NCI-H1105 (cell line): ENCODE data around the gene POTEM.
"Not testable (repeated sequence)": the region's sequence is repeated elsewhere in the genome, so short reads cannot be mapped to it uniquely, and the experiment has no call there.

ENCODE experiments used
- DNase-seq: peaks from one replicate; lab custom pipeline; 2025; lab: John Stamatoyannopoulos, UW

The POTEM gene

GRCh38 chr14:18967134-18967533 is at the start of gene POTEM:
TSS of gene POTEM (plus strand) at chr14:18967434. CDS start at chr14:18967486, 52 bp downstream.
- DNase-seq = not testable (repeated sequence)

DNA sequence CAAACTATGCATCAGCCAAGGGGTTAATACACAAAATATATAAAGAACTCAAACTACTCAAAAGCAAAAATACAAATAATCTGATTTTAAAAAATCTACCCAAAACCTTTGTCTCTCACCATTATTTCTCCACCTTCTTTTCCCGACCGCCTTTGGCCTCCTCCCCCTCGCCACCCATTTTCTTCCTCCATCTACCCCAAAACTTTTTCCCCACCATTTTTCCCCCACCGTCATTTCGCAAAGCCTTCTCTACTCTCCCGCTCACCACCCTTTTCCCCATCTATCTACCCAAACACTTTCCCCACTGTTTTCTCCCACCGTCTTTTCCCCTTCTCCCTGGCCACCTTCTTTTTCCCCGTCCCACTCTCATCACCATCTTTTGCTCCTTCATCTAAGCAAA is 48.9 kb upstream of the POTEM start:
- not testable (repeated sequence) for DNase-seq

GRCh38 chr14:18920052-18920451 is 47.2 kb upstream of the POTEM start:
- not testable (repeated sequence) for DNase-seq

DNA sequence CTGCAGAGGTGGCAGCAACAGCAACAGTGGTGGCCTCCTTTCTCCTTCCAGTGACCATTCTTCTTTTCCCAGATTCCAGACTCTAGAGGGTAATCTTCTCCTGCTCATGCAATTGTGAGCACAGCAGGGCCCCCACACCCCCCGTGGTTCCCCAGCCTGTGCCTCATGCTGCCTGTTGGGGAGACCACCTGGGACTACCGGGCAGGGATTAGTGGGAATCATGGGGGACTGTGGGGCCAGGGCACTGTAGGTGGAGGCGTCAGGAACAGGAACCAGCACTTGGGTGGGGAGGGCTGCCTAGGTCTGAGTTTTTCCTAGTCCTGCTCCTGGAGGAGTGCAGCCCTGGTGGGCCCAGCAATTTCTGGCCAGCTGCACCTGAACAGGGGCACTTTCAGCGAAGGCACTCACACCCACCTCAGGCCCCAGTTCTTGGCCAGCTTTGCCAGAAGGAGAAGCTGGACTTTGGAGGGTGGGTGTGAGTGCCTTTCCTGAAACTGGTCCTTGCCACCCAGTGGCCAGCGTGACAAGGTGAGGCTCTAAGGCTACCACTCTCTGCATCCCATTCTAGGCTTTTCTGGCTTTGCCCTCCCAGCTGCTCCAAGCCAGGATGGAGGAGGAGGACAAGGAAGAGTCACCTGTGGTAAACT is 46.1 kb upstream of the POTEM start:
- DNase-seq = not testable (repeated sequence)

GRCh38 chr14:18936848-18937247 is 30.4 kb upstream of the POTEM start:
- not testable (repeated sequence) for DNase-seq

GRCh38 chr14:18938733-18939132 is 28.5 kb upstream of the POTEM start:
- not testable (repeated sequence) for DNase-seq

DNA sequence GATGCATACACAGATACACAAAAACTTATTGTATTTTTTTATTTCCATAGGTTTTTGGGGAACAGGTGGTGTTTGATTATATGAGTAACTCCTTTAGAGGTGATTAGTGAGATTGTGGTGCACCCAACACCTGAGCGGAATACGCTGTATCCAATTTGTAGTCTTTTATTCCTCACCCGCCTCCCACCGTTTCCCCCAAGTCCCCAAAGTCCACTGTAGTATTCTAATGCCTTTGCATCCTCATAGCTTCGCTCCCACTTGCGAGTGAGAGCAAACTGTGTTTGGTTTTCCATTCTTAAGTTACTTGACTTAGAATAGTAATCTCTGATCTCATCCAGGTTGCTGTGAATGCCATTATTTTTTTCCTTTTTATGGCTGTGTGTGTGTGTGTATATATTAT is 17.3 kb upstream of the POTEM start:
- not testable (repeated sequence) for DNase-seq

GRCh38 chr14:18953085-18953484 is 14.1 kb upstream of the POTEM start:
- DNase-seq = not testable (repeated sequence)

DNA sequence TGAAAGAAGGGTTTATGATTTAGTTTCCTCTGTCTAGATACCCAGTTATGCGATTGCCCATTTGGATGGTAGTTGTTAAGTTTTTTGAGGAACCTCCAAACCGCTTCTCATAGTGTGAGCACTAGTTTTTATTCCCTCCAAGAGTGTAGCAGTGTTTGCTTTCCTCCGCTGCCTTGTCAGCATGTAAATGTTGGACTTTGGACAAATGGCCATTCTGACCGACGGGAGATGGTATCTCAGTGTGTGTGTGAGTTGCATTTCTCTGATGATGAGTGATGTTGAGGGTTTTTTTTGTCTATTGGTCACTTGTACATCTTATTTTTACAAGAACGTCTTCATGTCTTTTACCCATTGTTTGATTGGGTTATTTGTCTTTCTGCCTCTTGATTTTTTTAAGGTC is 11.4 kb upstream of the POTEM start:
- not testable (repeated sequence) for DNase-seq

DNA sequence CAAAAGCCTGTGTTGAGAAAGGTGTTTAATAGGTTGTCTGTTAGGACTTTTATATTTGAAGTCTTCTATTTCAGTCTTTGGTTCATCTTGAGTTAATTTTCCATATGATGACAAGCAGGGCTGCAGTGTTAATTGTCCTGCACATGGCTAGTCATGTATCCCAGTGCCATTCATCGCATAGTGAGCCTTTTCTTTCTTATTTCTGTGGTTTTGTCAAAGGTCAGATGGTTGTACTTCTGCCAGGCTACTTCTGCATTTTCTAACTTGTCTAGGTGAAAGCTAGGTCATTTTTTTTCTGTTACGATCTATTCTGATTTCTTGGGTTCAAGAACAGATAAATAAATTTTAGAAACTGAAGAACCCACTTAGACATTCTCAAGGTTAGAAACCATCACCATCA is 5.7 kb upstream of the POTEM start:
- DNase-seq = not testable (repeated sequence)

GRCh38 chr14:18962143-18962542 is 5.1 kb upstream of the POTEM start:
- not testable (repeated sequence) for DNase-seq

- not testable (repeated sequence) for DNase-seq
Measured at GRCh38 chr14:18963276-18963675, 4.0 kb upstream of the POTEM start.

DNA sequence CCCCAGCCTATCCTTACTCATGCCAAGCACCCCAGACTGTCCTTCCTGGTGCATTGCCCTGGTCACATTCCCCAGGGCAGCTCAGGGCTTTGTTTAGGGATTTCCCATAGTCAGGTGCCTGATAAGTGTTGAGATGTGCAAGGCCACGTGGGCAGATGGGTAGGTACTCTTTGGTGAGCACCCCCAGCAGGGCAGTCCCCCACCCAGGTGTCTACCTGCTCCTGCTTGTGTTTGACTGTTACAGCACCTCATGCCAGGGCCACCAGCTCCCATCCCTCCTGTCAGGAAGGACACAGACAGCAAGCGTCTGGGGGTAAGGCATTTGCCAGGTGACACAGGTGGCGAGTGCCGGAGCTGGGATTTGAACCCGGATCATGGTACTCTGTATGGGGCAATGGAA is 2.4 kb upstream of the POTEM start:
- not testable (repeated sequence) for DNase-seq

GRCh38 chr14:19002566-19002965 is 35.3 kb downstream of the POTEM start:
- not testable (repeated sequence) for DNase-seq

GRCh38 chr14:19006490-19006889 is 39.3 kb downstream of the POTEM start:
- DNase-seq = not testable (repeated sequence)

DNA sequence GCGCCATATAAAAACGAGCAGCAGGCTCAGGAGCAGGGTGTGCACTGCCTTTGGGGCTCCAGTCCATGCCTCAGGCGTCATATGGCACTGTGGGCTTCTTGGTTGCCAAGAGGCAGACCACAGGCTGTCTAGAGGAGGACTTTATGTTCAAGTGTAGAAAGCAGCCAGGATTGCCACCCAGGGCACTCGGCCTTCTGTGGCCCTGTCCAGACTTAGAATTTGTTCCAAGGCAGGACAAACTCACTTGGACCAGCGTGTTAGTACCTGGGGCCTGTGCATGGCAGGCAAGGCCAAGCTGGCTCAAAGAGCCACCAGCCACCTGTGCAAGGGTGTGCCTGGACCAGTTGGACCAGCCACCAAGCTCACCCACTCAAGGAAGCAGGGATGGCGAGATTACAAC is 40.4 kb downstream of the POTEM start:
- DNase-seq = not testable (repeated sequence)

- not testable (repeated sequence) for DNase-seq
Measured at GRCh38 chr14:19011029-19011428, 43.8 kb downstream of the POTEM start.

- DNase-seq = not testable (repeated sequence)
Measured at GRCh38 chr14:19011703-19012102, 44.5 kb downstream of the POTEM start.

GRCh38 chr14:19015185-19015584 is 48.0 kb downstream of the POTEM start:
- not testable (repeated sequence) for DNase-seq

- DNase-seq = not testable (repeated sequence)
Measured at GRCh38 chr14:19025080-19025589, 57.9 kb downstream of the POTEM start.

DNA sequence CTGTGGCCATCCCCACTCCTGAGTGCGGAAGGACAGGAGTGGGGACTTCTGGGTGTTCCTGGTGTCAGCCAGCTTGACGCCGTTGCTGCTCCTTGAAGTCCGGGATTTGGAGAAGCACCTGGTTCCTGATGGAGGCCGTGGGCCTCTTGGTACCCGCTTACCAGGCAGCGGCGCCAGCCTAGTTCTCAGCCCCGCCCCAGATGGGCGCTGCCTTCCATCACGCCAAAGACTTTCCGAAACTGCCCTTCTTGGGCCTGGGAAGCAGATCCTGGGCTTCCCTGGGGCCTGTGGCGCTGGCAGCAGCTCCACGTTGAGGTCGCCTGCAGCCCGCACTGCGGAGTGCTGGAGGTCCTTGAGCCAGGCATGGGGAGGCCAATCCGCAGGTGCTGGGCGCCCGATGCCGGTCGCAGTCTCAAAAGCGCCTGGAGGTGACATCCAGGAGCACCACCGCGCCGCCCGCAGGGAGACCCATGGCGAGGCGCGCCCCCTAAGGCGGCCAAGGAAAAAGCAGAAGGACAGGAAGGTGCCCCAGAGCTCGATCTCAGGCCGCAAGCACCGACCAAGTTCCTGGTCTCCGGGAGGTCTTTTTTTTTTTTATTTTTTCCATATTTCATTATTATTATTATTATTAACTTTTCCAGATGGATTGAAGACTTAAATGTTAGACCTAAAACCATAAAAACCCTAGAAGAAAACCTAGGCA is 59.6 kb downstream of the POTEM start:
- not testable (repeated sequence) for DNase-seq

DNA sequence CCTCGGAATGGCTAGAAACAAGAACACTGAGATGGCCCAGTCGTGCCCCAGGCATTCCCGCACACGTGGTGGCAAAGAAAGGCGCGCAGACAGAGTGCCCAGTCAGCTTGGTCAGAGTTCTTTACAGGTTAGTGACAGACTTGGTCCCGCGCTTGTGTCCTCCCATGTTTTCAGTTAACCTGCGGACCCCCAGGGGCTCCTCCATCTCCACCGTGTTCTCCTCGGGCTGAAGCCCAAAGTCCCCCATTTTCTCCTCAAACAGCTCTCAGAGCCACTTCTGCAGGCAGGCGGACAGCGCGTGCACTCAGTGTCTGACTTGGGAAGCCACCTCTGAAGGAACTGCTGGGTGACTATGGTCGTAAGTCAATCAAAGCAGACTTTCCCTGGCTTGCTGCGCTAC is 60.7 kb downstream of the POTEM start:
- DNase-seq = not testable (repeated sequence)

- DNase-seq = not testable (repeated sequence)
Measured at GRCh38 chr14:19036811-19037382, 69.7 kb downstream of the POTEM start.
